ENCODE results near the gene RCOR3.

Gene RCOR3

GRCh38 chr1:211326140-211326527 is 67.0 kb downstream of the RCOR3 start:
- DNase-seq: no peak

DNA sequence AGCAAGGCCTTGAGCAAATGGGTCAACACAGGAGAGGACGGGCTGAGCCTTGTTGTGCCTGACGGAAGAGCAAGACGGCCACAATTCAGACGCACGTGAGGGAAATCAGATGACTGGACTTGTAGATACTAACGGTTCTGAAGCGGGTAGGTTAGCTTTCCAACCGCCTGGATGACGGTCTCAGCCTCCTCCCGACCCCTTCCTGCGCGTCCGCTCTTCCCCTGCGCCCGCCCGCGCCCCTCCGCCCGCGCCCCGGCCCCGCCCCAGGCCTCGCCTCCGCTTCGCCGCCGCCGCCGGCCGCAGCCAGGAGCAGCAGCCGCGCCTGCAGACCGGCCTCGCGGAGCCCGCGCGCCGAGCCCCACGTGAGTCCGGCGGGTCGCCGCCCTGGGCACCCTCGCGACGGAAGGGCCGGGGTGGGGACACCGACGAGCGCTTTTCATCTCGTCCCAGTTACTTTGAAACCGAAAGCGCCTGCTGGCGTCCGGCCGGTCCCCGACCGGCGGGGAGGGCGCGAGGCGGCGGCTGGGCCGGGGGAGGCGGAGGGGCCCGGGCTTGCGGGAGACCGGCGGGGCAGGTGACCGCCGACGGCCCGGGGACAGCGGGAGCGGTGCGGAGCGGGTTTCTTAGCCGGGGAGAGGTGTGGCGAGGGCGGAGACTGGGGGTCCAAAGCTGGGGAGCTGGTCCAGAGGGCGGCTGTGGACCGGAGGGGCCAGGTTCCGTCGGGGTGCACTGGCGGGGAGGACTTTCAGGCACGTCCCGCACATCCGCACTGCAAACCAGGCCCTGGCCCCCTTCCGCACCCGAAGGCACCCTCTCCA is 67.6 kb downstream of the RCOR3 start, which contains the start of gene TRAF5:
Gene TRAF5 (plus strand): TSS at position 306 of the 818 bp plus-strand sequence. CDS start 26,407 bp downstream, outside the sequence.
- peak; percentile 70 for DNase-seq

DNA sequence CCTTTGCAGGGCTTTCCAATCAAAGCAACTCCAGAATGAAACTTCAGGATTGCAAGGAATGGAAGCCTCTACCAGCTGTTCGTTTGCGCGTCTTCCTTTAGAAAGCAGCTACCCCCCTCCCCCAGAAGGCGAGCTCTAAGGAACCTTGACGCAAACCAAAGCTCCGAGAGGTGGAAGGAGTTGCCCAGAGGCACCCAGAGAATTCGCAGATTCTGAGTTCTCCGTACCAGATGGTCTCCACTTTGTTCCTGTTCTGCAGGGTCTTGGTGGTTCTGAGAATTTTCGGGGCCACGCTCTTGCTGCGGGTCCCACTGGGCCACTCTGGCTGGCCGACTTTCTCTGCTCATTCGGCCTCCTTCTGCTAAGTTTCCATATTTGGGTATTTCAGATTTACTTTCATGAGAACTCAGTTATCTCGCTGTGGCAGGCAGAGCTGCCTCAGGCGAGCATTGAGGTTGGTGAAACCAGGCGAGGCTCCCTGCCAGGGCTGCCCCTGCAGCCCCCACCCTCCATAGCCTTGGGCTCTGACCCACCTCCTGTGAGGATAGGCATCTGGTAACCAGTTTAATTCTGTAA is 68.3 kb downstream of the RCOR3 start:
- DNase-seq: peak; percentile 54

- no peak for DNase-seq
Measured at GRCh38 chr1:211328084-211328694, 69.0 kb downstream of the RCOR3 start.

- DNase-seq: no peak
Measured at GRCh38 chr1:211328866-211329475, 69.8 kb downstream of the RCOR3 start.

- no peak for DNase-seq
Measured at GRCh38 chr1:211329764-211330201, 70.6 kb downstream of the RCOR3 start.

DNA sequence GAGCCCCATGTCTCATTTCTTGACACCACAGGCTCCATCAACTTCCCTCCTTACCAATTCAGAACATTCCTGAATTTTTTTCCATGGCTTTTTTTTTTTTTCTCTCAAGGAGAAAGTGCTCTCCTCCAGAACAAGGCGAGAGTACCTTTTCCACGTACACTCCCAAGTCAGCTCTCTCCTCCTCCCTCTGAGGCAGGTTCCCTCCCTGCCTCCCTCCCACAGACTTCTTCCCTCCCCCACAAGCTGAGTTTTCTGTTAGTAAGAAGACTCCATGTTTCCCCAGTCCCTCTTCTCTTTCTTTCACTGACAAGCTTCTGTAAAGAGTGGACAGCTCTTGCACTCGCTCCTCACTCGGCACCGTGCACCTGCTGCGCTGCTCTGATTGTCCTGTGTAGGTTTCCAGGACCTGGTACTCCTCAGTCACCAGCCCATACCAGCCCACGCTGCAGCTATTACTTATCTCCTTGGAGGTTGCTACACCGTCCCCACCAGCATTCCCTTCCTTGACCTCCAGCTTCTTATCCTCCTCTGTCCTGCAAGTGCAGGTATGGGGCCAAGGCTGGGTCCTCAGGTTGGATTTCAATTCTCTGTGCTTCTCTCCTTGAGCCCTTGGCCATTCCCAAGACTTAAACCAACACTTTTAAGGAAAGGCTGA is 71.2 kb downstream of the RCOR3 start:
- DNase-seq: no peak

DNA sequence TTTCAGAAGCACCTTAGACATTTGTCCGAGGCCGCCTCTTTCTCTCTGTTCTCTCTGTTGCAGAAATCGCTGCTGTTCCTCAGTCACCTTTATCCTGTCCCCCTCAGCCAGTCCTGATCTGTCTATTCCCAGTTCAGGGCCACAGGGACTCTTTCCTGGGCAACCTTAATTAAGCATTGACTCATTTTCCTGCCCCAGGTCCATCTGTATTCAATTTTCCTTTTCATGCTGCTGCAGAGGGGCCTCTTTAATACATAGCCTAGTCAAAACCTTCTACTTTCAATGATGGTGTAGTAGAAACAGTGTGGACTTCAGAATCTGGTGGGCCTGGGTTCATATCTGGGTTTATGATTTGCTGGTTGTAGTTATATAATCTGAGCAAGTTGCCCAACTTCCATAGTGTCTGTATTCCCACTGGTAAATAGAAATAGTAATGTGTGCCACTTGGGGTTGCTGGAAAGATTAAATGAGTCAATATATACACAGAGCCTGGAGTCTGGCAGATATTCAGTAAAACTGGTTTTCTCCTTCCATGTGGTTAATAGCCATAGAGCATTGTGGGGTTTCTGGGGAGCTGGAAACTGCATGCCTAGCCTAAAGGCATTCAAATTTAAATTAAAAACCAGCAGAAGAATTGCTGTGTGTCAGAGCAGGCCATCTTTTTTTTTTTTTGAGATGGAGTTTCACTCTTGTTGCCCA is 72.0 kb downstream of the RCOR3 start:
- no peak for DNase-seq

GRCh38 chr1:211332036-211332616 is 73.0 kb downstream of the RCOR3 start:
- DNase-seq: no peak

GRCh38 chr1:211332830-211333229 is 73.7 kb downstream of the RCOR3 start:
- DNase-seq: no peak

DNA sequence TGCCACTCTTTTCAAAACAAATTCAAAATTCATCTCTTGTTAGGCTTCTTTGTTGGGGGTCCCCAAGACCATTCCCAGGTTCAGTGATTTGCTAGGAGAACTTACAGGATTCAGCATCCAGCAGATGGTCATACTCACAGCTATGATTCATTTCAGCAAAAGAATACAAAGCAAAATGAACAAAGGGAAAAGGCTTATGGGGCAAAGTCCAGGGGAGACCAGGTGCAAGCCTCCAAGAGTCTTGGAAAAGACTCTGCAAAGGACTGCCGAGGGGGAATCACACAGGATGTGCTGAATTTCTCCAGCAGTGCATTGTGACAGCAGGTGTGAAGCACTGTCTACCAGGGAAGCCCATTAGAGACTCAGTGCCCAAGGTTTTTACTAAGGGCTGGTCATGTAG is 74.7 kb downstream of the RCOR3 start:
- no peak for DNase-seq

GRCh38 chr1:211334986-211335385 is 75.8 kb downstream of the RCOR3 start:
- no peak for DNase-seq

GRCh38 chr1:211335522-211336157 is 76.5 kb downstream of the RCOR3 start:
- DNase-seq: no peak

GRCh38 chr1:211336161-211336560 is 77.0 kb downstream of the RCOR3 start:
- DNase-seq: no peak

DNA sequence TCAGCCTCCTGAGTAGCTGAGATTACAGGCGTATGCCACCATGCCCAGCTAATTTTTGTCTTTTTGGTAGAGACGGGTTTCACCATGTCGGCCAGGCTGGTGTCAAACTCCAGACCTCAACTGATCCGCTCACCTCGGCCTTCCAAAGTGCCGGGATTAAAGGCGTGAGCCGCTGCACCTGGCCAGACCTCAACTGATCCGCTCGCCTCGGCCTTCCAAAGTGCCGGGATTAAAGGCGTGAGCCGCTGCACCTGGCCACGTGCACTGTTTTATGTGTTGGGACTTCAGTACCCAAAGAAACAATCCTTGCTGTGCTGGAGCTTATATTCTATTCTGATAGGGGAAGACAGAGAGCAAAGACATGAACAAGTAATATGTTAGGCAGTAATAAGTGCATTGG is 77.6 kb downstream of the RCOR3 start:
- DNase-seq: no peak

DNA sequence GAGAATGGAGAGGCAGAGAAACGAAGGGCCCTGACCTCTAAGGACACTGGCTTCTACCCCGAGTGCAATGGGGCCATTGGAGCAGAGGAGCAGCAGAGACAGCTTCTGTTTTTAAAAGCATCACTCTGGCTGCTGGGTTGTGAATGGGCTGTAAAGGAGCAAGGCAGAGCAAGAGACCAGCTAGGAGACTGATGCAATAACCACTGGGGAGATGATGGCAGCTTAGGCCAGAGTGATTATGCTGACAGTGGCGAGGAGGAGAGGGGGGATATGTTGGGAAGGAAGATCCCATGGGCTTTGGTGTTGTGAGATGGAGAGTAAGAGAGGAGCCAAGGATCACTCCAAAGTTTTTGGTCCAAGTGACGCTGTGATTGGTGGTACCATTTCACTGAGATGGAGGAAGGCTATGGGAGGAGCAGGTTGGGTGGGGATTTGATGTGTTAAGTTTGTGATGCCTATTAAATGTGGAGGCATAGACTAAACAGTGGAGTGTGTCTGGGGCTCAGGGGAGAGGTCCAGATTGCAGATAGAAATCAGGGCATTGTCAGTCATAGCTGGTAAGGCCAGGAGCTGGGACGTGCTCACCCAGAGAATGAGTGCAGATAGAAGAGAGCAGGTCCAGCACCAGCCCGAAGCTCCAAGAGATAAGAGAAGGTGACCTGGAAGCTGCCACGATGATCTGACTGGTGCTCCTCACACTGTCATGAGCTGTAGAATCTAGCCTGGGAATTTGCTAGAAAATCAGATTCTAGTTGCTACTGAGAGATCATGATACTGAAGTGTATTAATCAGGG is 78.5 kb downstream of the RCOR3 start:
- DNase-seq: no peak

DNA sequence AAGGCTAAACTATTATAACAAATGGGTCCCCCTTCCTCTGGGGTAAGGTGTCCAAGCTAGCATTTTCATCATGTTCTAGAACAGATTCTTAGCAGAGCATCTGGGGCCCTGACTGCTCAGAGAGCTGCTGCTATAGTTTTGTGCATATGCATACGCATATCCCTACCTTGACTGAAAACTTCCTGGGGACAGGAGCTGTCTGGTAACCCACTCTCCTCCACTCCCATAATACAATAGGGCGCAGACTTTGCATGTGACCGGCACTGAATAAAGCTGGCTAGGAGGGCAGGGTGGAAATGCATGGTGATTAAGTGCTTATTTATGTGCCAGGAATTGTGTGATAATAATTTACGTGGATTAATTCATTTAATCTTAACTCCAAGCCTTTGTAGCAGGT is 79.1 kb downstream of the RCOR3 start:
- no peak for DNase-seq

- no peak for DNase-seq
Measured at GRCh38 chr1:211339631-211340041, 80.5 kb downstream of the RCOR3 start.

DNA sequence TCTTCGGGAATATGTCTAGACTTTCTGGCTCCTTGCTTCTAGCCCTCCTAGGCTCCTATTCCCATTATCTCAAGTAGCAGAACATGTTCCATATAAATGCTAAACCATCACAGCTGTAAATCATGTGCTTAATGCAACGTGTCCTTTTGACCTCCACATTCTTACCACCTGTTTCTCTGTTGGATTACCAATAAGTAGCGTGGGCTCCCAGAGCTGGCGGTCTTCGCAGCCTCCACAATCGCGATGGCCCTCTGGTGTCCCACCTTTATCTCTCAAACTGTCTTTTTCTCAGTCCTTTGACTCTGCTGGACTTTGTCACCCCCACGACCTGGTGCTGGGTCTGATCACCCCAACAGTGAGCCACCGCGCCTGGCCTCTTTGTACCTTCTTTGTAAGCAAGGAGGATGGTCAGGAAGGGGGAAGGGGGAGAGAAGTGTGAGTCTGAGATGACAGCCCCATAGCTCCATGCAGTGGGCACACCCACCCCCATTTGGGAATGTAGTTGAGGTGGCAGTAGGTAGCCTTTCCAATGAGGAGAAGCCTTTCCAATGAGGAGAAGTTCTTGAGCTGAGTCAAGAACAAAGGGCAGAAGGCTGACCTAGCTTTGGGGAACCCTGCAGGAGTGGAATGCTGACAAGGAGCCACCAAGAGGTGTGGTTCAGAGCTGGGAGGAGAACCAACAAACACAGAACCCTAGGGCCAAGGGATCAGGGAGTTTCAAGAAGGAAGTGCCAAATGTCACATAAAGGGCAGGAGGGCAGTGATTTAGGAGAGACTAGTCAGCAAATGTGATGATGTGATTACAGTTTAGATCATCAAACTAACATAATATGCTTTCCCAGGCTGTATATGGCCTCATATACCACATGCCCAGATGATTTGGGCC is 81.7 kb downstream of the RCOR3 start:
- no peak for DNase-seq

DNA sequence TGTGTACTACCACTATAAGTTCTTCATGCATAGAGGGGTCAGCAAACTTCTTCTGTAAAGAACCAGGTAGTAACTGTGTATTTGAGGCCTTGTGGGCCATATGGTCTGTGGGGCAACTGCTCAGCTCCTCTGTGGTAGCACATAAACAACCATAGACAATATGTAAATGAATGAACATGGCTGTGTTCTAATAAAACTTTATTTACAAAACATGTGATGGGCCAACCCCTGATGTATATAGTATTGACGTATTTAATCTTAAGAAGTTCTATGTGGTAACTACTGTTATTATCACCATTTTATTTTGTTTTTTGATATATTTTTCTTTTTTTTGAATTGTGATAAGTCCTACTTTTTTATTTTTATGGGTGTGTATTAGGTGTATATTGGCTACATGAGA is 82.8 kb downstream of the RCOR3 start:
- DNase-seq: no peak
